Activated CD8-positive, alpha-beta T cell treated with anti-CD3 and anti-CD28 coated beads, Interleukin-2, amount 10 ng/mL, durations not matched to agents 7 days and 5 days (primary cell): Measurements from ENCODE around the gene NDUFB4. TPM values are rescaled to one million over a fixed set of nuclear protein-coding genes. Genes with fewer than 3 reads are reported as not detected.

Experiments
- ATAC-seq: fragments of 150-1000 bp; cut with Tn5 transposase; one replicate; pipeline ENCODE4 v1.10.0; 2021; ENCODE audit warnings: moderate library complexity
- CTCF ChIA-PET: fragments of 350-600 bp; sonication (Branson Sonifier 250); formaldehyde crosslinking; loops from one replicate; lab custom pipeline; 2021; ENCODE audit warnings: antibody characterized with exemption; lab: Charles Lee
- POLR2A ChIA-PET: fragments of 350-600 bp; sonication (Branson Sonifier 250); formaldehyde crosslinking; loops from one replicate; lab custom pipeline; 2021; ENCODE audit warnings: antibody characterized with exemption; lab: Charles Lee
- DNase-seq: peaks from one replicate; pipeline ENCODE4 v3.0.0-alpha.2; 2020
- H3K27ac Mint-ChIP-seq: one replicate; pipeline ENCODE4 v1.8.0; 2021; ENCODE audit warnings: mild to moderate bottlenecking, mixed read lengths
- H3K27me3 Mint-ChIP-seq: one replicate; pipeline ENCODE4 v1.8.0; 2021; ENCODE audit warnings: low read depth, mixed read lengths
- H3K36me3 Mint-ChIP-seq: one replicate; pipeline ENCODE4 v1.8.0; 2021; ENCODE audit warnings: low read depth, mixed read lengths
- H3K4me1 Mint-ChIP-seq: one replicate; pipeline ENCODE4 v1.8.0; 2021; ENCODE audit warnings: low read depth, mixed read lengths
- H3K4me3 Mint-ChIP-seq: one replicate; pipeline ENCODE4 v1.8.0; 2021; ENCODE audit warnings: mild to moderate bottlenecking, mixed read lengths
- H3K9me3 Mint-ChIP-seq: one replicate; pipeline ENCODE4 v1.8.0; 2022; ENCODE audit warnings: mixed read lengths; ENCODE audit not compliant: insufficient read depth
- total RNA-seq, 2 experiments: library from RNA; stranded (reverse); gene quantifications; one replicate each; pipeline ENCODE4 v1.2.3, GENCODE V29; 2021

Gene NDUFB4
- total RNA-seq, 2 experiments from 2014 or later: 119 to 124 TPM

DNA sequence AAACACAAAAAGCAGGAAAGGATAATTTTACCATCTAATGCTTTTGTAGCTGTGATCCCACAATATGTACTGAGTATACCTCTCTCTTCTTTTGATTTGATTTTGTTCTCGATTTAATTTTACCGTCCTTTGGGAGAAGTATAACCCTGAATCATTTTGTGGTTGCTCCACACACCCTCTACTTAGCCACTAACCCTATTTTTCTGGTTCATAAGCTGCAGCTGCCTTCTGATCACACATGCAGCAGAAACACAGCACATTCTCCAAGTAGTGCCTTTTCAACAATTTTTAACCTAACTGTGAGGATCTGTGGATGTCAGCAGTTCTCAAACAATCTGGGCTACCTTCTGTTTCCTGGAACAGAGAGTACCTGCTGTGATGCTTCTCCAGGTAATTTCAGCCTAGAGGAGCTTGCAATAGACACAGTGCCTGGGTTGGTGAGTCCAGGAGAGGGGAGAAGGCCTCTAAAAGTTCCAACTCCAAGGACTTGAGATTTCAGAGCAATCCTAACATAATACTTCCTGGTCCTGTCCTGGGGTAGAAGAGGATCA is 45.6 kb downstream of the NDUFB4 start:
- H3K36me3 Mint-ChIP-seq: no peaks in the 10 kb centered on the region
- H3K4me3 Mint-ChIP-seq: no peak overlapping the region
- H3K4me1 Mint-ChIP-seq: peaks cover 9% of the 10 kb centered on the region
- no peaks in the 10 kb centered on the region for H3K27me3 Mint-ChIP-seq
- POLR2A ChIA-PET: no interaction called here
- DNase-seq (no peak), ATAC-seq (no peak)
- no peak overlapping the region for H3K27ac Mint-ChIP-seq
- no peaks in the 10 kb centered on the region for H3K9me3 Mint-ChIP-seq
- CTCF ChIA-PET: interaction anchor here (1.4 kb wide), 3 partner anchors 9 to 153 kb away, joined by 3 to 4 read pairs (median 4); partner anchors contain the start of gene NDUFB4

DNA sequence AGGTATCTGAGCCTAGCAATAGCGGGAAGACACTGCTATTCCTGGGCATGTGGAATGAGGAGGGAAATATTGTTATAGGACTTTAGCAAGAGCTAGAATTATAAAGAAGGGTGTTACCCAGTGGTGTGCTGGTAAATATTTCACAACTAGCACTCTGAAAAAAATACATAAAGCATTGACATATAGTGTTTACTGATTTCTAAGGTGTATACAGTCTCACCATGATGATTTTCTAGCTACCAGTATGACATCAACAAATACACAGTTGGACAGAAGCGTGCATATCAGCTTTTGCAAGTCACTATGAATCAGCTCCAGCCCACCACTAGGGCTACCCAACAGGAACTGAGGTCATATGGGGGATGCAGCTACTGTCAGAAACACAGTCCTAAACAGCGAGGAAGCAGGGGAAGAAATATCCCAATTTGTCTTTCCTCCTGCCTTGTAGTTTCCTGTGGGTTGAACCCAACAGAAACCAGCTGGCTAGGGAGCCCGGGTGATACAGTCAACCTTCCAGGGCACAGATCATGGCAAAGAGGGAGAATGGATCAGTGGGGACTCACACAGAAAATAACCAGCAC is 46.3 kb downstream of the NDUFB4 start:
- DNase-seq: no peak
- CTCF ChIA-PET: interaction anchor here (1.4 kb wide), 3 partner anchors 10 to 153 kb away, joined by 3 to 4 read pairs (median 4); partner anchors contain the start of gene NDUFB4
- Mint-ChIP-seq H3K27ac (no peak overlapping the region), H3K4me1 (peaks cover 9% of the 10 kb centered on the region), H3K27me3 (no peaks in the 10 kb centered on the region), H3K36me3 (no peaks in the 10 kb centered on the region), H3K9me3 (no peaks in the 10 kb centered on the region), H3K4me3 (no peak overlapping the region)
- POLR2A ChIA-PET: no interaction called here
- ATAC-seq: no peak

DNA sequence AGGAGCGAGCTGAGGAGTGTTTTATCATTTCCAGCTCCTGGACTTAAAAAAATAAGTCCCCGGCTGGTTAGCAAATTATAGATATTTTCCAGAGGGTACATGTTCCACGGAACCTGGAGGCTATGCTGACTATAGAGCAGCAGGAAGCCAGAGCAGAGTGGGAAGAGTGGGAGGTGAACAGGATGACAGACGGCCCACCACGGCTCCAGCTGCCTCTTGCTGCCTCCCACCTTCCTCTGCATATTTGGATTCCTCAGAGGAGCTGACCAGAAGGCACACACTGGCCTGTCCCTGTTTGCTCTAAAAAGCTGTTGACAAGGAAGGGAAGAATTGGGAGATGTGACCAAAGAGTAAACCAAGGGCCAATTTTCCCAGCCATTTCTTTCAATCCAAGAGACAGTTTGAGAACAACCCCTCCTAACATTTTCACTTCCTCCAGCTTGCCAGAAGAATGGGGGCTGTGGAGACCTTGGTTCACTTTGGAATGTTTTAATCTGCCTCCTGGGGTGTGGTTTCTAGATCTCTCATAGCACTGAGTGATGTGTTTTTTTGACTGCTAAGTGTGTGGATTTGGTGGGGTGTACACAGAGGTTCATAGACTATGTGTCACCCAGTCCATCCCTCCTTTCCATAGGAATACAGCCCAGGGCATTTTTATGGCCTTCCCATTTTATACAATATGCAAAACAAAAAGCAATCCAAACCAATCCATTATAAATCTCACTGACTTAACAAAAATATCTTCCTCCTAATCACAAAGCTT is 49.1 kb downstream of the NDUFB4 start:
- POLR2A ChIA-PET: no interaction called here
- CTCF ChIA-PET: no interaction called here
- H3K4me1 Mint-ChIP-seq: peaks cover 2% of the 10 kb centered on the region

DNA sequence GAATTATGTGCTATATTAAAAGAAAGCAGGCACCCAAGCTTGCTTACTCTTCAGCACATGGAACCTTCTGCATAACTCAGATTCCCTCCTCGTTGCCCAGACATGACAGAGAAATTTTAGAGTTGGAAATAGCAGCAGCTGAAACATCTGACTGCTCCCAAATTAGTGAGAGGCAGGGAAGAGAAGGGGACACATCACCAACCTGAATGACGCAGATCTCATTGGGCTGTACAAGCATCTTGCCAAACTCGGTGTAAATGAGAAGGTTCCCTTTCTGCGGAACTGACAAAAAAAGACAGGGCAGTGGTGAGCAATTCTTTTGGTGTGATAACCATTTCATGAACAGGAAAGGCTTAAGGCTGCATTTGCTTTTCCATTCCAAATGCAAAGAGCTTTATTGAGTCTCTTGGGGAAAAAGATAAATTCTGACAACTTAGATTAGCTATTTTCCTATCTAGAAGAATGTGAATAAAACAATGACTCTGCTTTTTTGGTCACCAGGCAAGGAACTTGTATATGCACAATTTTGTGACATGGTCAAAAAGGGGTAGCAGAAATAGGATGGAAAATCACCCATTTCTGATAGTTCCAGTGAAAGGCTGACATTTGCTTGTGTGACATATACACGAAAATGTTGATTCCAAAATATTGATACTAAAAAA is 50.8 kb downstream of the NDUFB4 start:
- Mint-ChIP-seq H3K36me3 (no peaks in the 10 kb centered on the region), H3K4me1 (no peaks in the 10 kb centered on the region), H3K4me3 (no peak overlapping the region), H3K9me3 (no peaks in the 10 kb centered on the region), H3K27me3 (no peaks in the 10 kb centered on the region), H3K27ac (no peak overlapping the region)
- ChIA-PET POLR2A (no interaction called here), CTCF (no interaction called here)
- DNase-seq: no peak
- no peak for ATAC-seq

More for the DNA sequence above, 49.1 kb downstream of the NDUFB4 start:
- Mint-ChIP-seq H3K27me3 (no peaks in the 10 kb centered on the region), H3K36me3 (no peaks in the 10 kb centered on the region), H3K9me3 (no peaks in the 10 kb centered on the region), H3K27ac (no peak overlapping the region), H3K4me3 (no peak overlapping the region)
- ATAC-seq (no peak), DNase-seq (no peak)

DNA sequence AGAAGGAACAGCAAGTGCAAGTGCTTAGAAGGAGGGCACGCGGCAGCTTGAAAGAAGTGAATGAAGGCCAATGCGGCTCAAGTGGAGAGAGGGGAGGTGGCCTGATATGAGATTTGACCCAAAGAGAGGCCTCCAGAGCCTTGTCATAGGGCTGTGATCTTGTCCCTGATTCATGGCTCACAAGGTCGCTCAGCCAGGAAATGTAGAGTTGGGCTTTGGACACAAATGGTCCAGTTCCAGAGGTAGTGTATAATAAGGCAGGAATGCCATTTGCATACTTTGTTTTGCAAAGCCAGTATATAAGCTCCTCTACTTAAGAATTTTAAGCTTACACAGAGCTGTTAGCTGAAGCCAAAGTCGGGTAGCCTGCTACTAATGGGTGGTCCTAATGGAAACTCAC is 52.2 kb downstream of the NDUFB4 start:
- Mint-ChIP-seq H3K4me1 (no peaks in the 10 kb centered on the region), H3K4me3 (no peak overlapping the region), H3K9me3 (no peaks in the 10 kb centered on the region), H3K27ac (no peak overlapping the region), H3K36me3 (no peaks in the 10 kb centered on the region), H3K27me3 (no peaks in the 10 kb centered on the region)
- ATAC-seq (no peak), DNase-seq (no peak)
- CTCF ChIA-PET: no interaction called here
- POLR2A ChIA-PET: no interaction called here

DNA sequence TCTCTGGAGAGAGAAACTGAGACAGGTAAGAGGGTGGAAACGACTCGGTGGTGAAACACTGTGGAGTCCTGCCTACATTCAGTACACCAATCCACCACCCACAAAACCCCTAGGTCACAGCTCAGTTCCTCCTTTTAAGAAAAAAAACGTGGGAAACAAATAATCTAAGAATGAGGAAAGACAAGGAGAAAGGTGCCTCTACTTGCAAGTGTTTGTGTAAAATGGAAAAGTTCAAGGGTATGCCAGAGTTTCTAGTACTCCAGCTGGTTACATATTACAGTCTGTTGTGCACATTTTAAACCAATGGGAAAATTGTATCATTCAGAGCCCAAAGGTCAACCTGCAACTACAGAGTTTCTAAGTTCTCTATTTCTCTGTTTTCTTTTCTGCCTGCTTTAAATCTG is 53.7 kb downstream of the NDUFB4 start:
- no peak for ATAC-seq
- DNase-seq: no peak
- no peak overlapping the region for H3K4me3 Mint-ChIP-seq
- ChIA-PET CTCF (no interaction called here), POLR2A (no interaction called here)
- no peaks in the 10 kb centered on the region for H3K36me3 Mint-ChIP-seq
- no peak overlapping the region for H3K27ac Mint-ChIP-seq
- H3K27me3 Mint-ChIP-seq: no peaks in the 10 kb centered on the region
- peaks cover 4% of the 10 kb centered on the region for H3K9me3 Mint-ChIP-seq
- H3K4me1 Mint-ChIP-seq: no peaks in the 10 kb centered on the region

DNA sequence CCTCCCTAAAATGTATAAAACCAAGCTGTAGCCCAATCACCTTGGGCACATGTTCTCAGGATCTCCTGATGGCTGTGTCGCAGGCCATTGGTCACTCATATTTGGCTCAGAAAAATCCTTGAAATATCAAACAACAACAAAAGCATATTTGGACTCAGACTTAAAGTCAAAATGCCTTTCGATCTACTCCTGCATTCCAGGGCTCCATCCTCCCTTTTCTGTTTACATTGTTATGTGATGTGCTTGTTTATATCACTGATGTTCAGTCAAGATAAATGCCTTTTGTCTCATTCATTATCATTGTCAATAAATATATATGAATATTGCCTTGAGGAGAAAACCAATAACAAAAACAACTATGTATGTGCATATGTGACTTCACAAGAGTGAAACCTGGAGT is 54.2 kb downstream of the NDUFB4 start:
- CTCF ChIA-PET: no interaction called here
- H3K27me3 Mint-ChIP-seq: no peaks in the 10 kb centered on the region
- H3K27ac Mint-ChIP-seq: no peak overlapping the region
- DNase-seq (no peak), ATAC-seq (no peak)
- no peak overlapping the region for H3K4me3 Mint-ChIP-seq
- peaks cover 4% of the 10 kb centered on the region for H3K9me3 Mint-ChIP-seq
- H3K4me1 Mint-ChIP-seq: no peaks in the 10 kb centered on the region
- H3K36me3 Mint-ChIP-seq: no peaks in the 10 kb centered on the region
- POLR2A ChIA-PET: no interaction called here

Other genes starting within 250 kb of the NDUFB4 start
- gene LRRC58, start 247.0 kb upstream of the NDUFB4 start, total RNA-seq: 10 to 100 TPM; 25.5 to 27.9 TPM
- gene FSTL1, start 145.3 kb upstream of the NDUFB4 start, total RNA-seq: under 1 TPM; 0.37 to 0.50 TPM
- gene HGD, start 85.9 kb downstream of the NDUFB4 start, total RNA-seq: under 1 TPM; 0.26 to 0.29 TPM
- 10 to 100 TPM; 24.4 to 25.5 TPM for gene RABL3, start 146.2 kb downstream of the NDUFB4 start, total RNA-seq
- 10 to 100 TPM; 32.3 to 32.4 TPM for gene GTF2E1, start 146.4 kb downstream of the NDUFB4 start, total RNA-seq